Upper lobe of left lung (tissue), 6 donors: ENCODE measurements around the gene C7orf33. TPM values are rescaled to one million over a fixed set of nuclear protein-coding genes. Genes with fewer than 3 reads are reported as not detected.
"Not testable (repeated sequence)": the region's sequence is repeated elsewhere in the genome, so short reads cannot be mapped to it uniquely, and the experiment has no call there.

Experiments
- ATAC-seq, 2 donors: fragments of 200-7000 bp; cut with Tn5 transposase; one replicate each; pipeline ENCODE4 v1.9.1; 2022; ENCODE audit warnings: mild to moderate bottlenecking in 2 of 2, moderate library complexity in 2 of 2; ENCODE audit not compliant: low FRiP score in 2 of 2
- DNase-seq, 2 donors: peaks; one replicate each; pipeline ENCODE4 v3.0.0-alpha.2; 2019 to 2020
- H3K27ac ChIP-seq, 4 donors: fragments of 200-600 bp; sonication (generic); one replicate each; pipeline ENCODE4 v1.5.1; 2016 to 2019
- H3K27me3 ChIP-seq, 4 donors: fragments of 200-600 bp; sonication (generic); one replicate each; pipeline ENCODE4 v1.5.1; 2017 to 2019
- H3K36me3 ChIP-seq, 4 donors: fragments of 200-600 bp; sonication (generic); one replicate each; pipeline ENCODE4 v1.5.1; 2016 to 2019
- H3K4me1 ChIP-seq, 4 donors: fragments of 200-600 bp; sonication (generic); one replicate each; pipeline ENCODE4 v1.5.1; 2018 to 2019
- H3K4me3 ChIP-seq, 4 donors: fragments of 200-600 bp; sonication (generic); one replicate each; pipeline ENCODE4 v1.5.1; 2017 to 2019; ENCODE audit warnings: mild to moderate bottlenecking in 2 of 4, moderate library complexity in 1 of 4
- H3K9me3 ChIP-seq, 4 donors: fragments of 200-600 bp; sonication (generic); one replicate each; pipeline ENCODE4 v1.5.1; 2018 to 2019
- CTCF ChIP-seq, 6 experiments: fragments of 450-650 bp in 4 of 6; fragments of 200-600 bp in 2 of 6; sonication (generic) in 2 of 6; IDR thresholded peaks; one replicate each; pipeline ENCODE4 v1.5.1; 2016 to 2019; ENCODE audit warnings: antibody characterized with exemption in 6 of 6
- EP300 ChIP-seq, 4 donors: sonication (generic); formaldehyde crosslinking; IDR thresholded peaks; one replicate each; pipeline ENCODE4 v1.5.1; 2017; ENCODE audit warnings: antibody characterized with exemption in 4 of 4, control low read depth in 2 of 4
- POLR2A ChIP-seq, 4 donors: fragments of 450-650 bp; IDR thresholded peaks; one replicate each; pipeline ENCODE4 v1.5.1; 2016 to 2017; ENCODE audit warnings: antibody characterized with exemption in 4 of 4, mild to moderate bottlenecking in 2 of 4
- POLR2AphosphoS5 ChIP-seq, 2 donors: sonication (generic); formaldehyde crosslinking; IDR thresholded peaks; one replicate each; pipeline ENCODE4 v1.5.1; 2017; ENCODE audit warnings: antibody characterized with exemption in 2 of 2
- WGBS, 2 donors: methylation state at CpG; one replicate each; pipeline ENCODE4 v1.1.5; 2017 to 2018; 5-methylcytosine and 5-hydroxymethylcytosine counted together
- total RNA-seq, 6 donors: library from RNA; depleted of rRNA in 4 of 6; stranded (reverse); fragments of >200 nt in 4 of 6; gene quantifications; one replicate each; pipeline versions ENCODE4 v1.1.0 to v1.2.1, GENCODE V29; 2016 to 2021
- donor health status: DM: no; HTN: no; CAD: no; lungs with moderate emphysema.
- donor health status: DM: no; HTN: yes; CAD: no; lungs with severe emphysema.

C7orf33 gene
- total RNA-seq, 6 donors from 2014 or later: not detected

GRCh38 chr7:148587076-148587475 lies 3.5 kb upstream of the C7orf33 start:
- Histone ChIP-seq H3K27ac (no peak overlapping the region), H3K27me3 (no peaks in the 10 kb centered on the region), H3K9me3 (no peaks in the 10 kb centered on the region), H3K36me3 (no peaks in the 10 kb centered on the region), H3K4me3 (no peak overlapping the region), H3K4me1 (no peaks in the 10 kb centered on the region)
- DNase-seq (no peak), ATAC-seq (no peak)
- WGBS, 2 donors: 46 to 48% methylated on average over 3 of the region's 3 CpGs
- no peak for TF ChIP-seq EP300 (IDR thresholded peaks at IDR 0.05)
- TF ChIP-seq CTCF (IDR thresholded peaks at IDR 0.05): no peak
- TF ChIP-seq POLR2A (IDR thresholded peaks at IDR 0.05): no peak
- no peak for TF ChIP-seq POLR2AphosphoS5 (IDR thresholded peaks at IDR 0.05)

GRCh38 chr7:148588168-148588567 lies 2.4 kb upstream of the C7orf33 start:
- H3K4me3 ChIP-seq: no peak overlapping the region
- WGBS, 2 donors: 66 to 76% methylated on average over 6 of the region's 6 CpGs
- H3K27me3 ChIP-seq: no peaks in the 10 kb centered on the region
- no peaks in the 10 kb centered on the region for H3K4me1 ChIP-seq
- no peak overlapping the region for H3K27ac ChIP-seq
- ATAC-seq: no peak
- TF ChIP-seq EP300 (IDR thresholded peaks at IDR 0.05) (no peak), POLR2AphosphoS5 (IDR thresholded peaks at IDR 0.05) (no peak), CTCF (IDR thresholded peaks at IDR 0.05) (no peak), POLR2A (IDR thresholded peaks at IDR 0.05) (no peak)
- H3K9me3 ChIP-seq: no peaks in the 10 kb centered on the region
- DNase-seq: no peak
- no peaks in the 10 kb centered on the region for H3K36me3 ChIP-seq

- WGBS, 2 donors: 86 to 91% methylated on average over 13 of the region's 13 CpGs
- Histone ChIP-seq H3K27ac (no peak overlapping the region), H3K4me3 (no peak overlapping the region), H3K27me3 (no peaks in the 10 kb centered on the region), H3K9me3 (no peaks in the 10 kb centered on the region), H3K36me3 (no peaks in the 10 kb centered on the region), H3K4me1 (no peaks in the 10 kb centered on the region)
- TF ChIP-seq EP300 (IDR thresholded peaks at IDR 0.05) (no peak), CTCF (IDR thresholded peaks at IDR 0.05) (no peak), POLR2A (IDR thresholded peaks at IDR 0.05) (no peak), POLR2AphosphoS5 (IDR thresholded peaks at IDR 0.05) (no peak)
- ATAC-seq (no peak), DNase-seq (no peak)
These were observed 1.9 kb upstream of the C7orf33 start for GRCh38 chr7:148588670-148589131.

GRCh38 chr7:148589640-148590039 lies 926 bp upstream of the C7orf33 start:
- ATAC-seq: no peak
- Histone ChIP-seq H3K27me3 (no peaks in the 10 kb centered on the region), H3K4me3 (no peak overlapping the region), H3K4me1 (no peaks in the 10 kb centered on the region), H3K27ac (no peak overlapping the region), H3K36me3 (no peaks in the 10 kb centered on the region), H3K9me3 (no peaks in the 10 kb centered on the region)
- no peak for TF ChIP-seq CTCF (IDR thresholded peaks at IDR 0.05)
- TF ChIP-seq EP300 (IDR thresholded peaks at IDR 0.05): no peak
- no peak for TF ChIP-seq POLR2AphosphoS5 (IDR thresholded peaks at IDR 0.05)
- no peak for TF ChIP-seq POLR2A (IDR thresholded peaks at IDR 0.05)
- no peak for DNase-seq
- 73 to 78% methylated on average over 3 of the region's 3 CpGs for WGBS, 2 donors

- not testable (repeated sequence) for H3K27ac ChIP-seq, H3K4me3 ChIP-seq, ATAC-seq, H3K27me3 ChIP-seq, H3K36me3 ChIP-seq, H3K4me1 ChIP-seq, H3K9me3 ChIP-seq, DNase-seq
- WGBS, 2 donors: 94 to 99% methylated on average over 3 of the region's 3 CpGs
These were observed 5.8 kb downstream of the C7orf33 start for GRCh38 chr7:148596354-148596753.
